Uterus (tissue), 4 donors: ENCODE results near the gene ZNF474. TPM values are rescaled to one million over a fixed set of nuclear protein-coding genes. Genes with fewer than 3 reads are reported as not detected.
A peak's percentile ranks its signal among the peaks of the same experiment; 100 is the strongest.
"Not testable (repeated sequence)": the region's sequence is repeated elsewhere in the genome, so short reads cannot be mapped to it uniquely, and the experiment has no call there.

Source experiments
- DNase-seq, 2 donors: peaks; one replicate each; pipeline ENCODE4 v3.0.0-alpha.2; 2019 to 2020
- H3K27ac ChIP-seq, 2 donors: fragments of 200-600 bp; sonication (generic); 1 replicate in 1 of 2; 2 replicates in 1 of 2; pipeline ENCODE4 v1.5.1; 2016 to 2018
- H3K27me3 ChIP-seq, 2 donors: fragments of 200-600 bp; sonication (generic); one replicate each; pipeline ENCODE4 v1.5.1; 2018 to 2019; ENCODE audit warnings: control low read depth in 1 of 2
- H3K36me3 ChIP-seq, 2 donors: fragments of 200-600 bp; sonication (generic); one replicate each; pipeline ENCODE4 v1.5.1; 2019; ENCODE audit warnings: control low read depth in 1 of 2
- H3K4me1 ChIP-seq, 2 donors: fragments of 200-600 bp; sonication (generic); one replicate each; pipeline ENCODE4 v1.5.1; 2018 to 2019; ENCODE audit warnings: control low read depth in 1 of 2
- H3K4me3 ChIP-seq, 2 donors: fragments of 200-600 bp; sonication (generic); 1 replicate in 1 of 2; 2 replicates in 1 of 2; pipeline ENCODE4 v1.5.1; 2018 to 2019; ENCODE audit warnings: mild to moderate bottlenecking in 1 of 2
- H3K9me3 ChIP-seq, 2 donors: fragments of 200-600 bp; sonication (generic); one replicate each; pipeline ENCODE4 v1.5.1; 2019; ENCODE audit warnings: control low read depth in 1 of 2
- CTCF ChIP-seq, 4 experiments: fragments of 200-600 bp in 2 of 4; fragments of 450-650 bp in 2 of 4; sonication (generic) in 2 of 4; IDR thresholded peaks; one replicate each; pipeline ENCODE4 v1.5.1; 2016 to 2019; ENCODE audit warnings: antibody characterized with exemption in 4 of 4, mild to moderate bottlenecking in 2 of 4, moderate library complexity in 1 of 4
- POLR2A ChIP-seq, 2 donors: fragments of 450-650 bp; IDR thresholded peaks; one replicate each; pipeline ENCODE4 v1.6.1; 2016; ENCODE audit warnings: antibody characterized with exemption in 2 of 2, mild to moderate bottlenecking in 1 of 2, moderate library complexity in 1 of 2
- intact Hi-C: fragments of 100-400 bp; cut with DNase I; formaldehyde crosslinking; loops from one replicate; pipeline ENCODE4 v1.15.1; 2023; ENCODE audit warnings: low total_unique reads
- total RNA-seq, 4 donors: library from RNA; depleted of rRNA in 3 of 4; stranded (reverse); fragments of >200 nt in 3 of 4; gene quantifications; one replicate each; pipeline versions ENCODE4 v1.1.0 to v1.2.4, GENCODE V29; 2014 to 2023
- donor health status: DM: yes; HTN: yes; CAD: no.

ZNF474 gene
- total RNA-seq, 4 donors from 2014 or later = 0.37 to 1.1 TPM; not detected in 2

DNA sequence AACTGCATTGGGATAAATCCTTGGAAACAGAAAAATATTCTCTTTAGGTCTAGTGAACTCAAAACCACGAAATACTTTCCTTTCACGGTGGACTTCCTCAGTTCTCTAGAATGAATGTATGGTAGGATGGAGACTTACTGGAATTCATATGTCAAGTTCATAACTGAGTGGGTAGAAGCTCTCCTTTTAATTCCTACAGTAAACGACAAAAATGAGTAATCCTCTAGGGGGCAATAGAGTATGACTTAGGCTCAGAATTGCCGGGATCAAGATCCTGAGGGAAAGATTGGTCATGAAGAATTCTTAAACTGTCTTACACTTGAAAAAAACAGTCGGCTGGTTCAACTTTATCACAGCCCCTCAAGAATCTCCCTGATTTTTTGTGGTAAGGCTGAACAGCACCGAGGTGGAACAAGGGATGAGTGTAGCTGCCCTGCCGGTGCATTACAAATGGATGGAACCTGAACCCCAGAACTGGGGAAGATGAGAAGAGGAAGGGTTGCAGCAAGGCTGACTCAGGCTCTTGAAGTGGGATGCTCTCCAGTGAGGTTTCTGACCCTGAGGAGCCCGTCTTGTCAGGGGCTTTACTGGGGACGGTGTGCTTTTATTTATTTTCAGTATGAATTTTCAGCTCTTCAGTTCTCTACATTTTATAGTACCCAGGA, 37.3 kb upstream of the ZNF474 start:
- DNase-seq = no peak
- H3K27me3 ChIP-seq = no peaks in the 10 kb centered on the region
- no peaks in the 10 kb centered on the region for H3K9me3 ChIP-seq
- no peak overlapping the region for H3K4me3 ChIP-seq
- no peak overlapping the region for H3K27ac ChIP-seq
- TF ChIP-seq POLR2A (IDR thresholded peaks at IDR 0.05) (no peak), CTCF (IDR thresholded peaks at IDR 0.05) (peak in 3 of 4 experiments; percentile 11 to 40 (median 18))
- intact Hi-C loops = no loop called here
- no peaks in the 10 kb centered on the region for H3K4me1 ChIP-seq
- H3K36me3 ChIP-seq = no peaks in the 10 kb centered on the region

- DNase-seq = no peak
- H3K27me3 ChIP-seq = no peaks in the 10 kb centered on the region
- no peak overlapping the region for H3K27ac ChIP-seq
- intact Hi-C loops = no loop called here
- H3K4me3 ChIP-seq = no peak overlapping the region
- H3K9me3 ChIP-seq = no peaks in the 10 kb centered on the region
- H3K4me1 ChIP-seq = no peaks in the 10 kb centered on the region
- no peaks in the 10 kb centered on the region for H3K36me3 ChIP-seq
- no peak for TF ChIP-seq POLR2A (IDR thresholded peaks at IDR 0.05)
- TF ChIP-seq CTCF (IDR thresholded peaks at IDR 0.05) = no peak
These were observed 35.7 kb upstream of the ZNF474 start for GRCh38 chr5:122093415-122094180.

GRCh38 chr5:122094251-122094650, 35.1 kb upstream of the ZNF474 start:
- H3K9me3 ChIP-seq, intact Hi-C loops, H3K36me3 ChIP-seq, DNase-seq, H3K27me3 ChIP-seq, H3K4me3 ChIP-seq, H3K27ac ChIP-seq, H3K4me1 ChIP-seq: not testable (repeated sequence)

DNA sequence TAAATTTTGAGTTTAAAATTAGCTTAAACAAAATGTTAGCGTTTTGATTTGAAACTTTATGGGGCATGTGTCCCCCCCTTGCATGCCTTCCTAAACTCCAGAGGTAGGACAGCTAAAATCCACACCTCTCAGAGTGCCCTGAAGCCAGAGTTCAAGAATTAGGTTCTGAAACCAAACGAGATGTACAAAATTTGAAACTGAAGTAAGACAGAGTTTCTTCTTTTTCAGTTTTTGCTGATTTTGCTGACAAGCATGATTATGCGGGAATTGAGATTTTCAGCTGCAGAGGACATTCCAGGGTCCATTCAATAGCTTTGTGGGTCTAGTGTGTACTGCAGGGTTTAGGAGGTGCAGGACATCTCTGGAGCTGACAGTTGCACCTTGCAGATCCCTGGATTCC, 34.2 kb upstream of the ZNF474 start:
- no peak overlapping the region for H3K27ac ChIP-seq
- no peaks in the 10 kb centered on the region for H3K4me1 ChIP-seq
- no peak for TF ChIP-seq CTCF (IDR thresholded peaks at IDR 0.05)
- no peaks in the 10 kb centered on the region for H3K36me3 ChIP-seq
- no peak for DNase-seq
- intact Hi-C loops = no loop called here
- no peak overlapping the region for H3K4me3 ChIP-seq
- H3K9me3 ChIP-seq = no peaks in the 10 kb centered on the region
- no peaks in the 10 kb centered on the region for H3K27me3 ChIP-seq

GRCh38 chr5:122097391-122097790, 32.0 kb upstream of the ZNF474 start:
- intact Hi-C loops = no loop called here
- Histone ChIP-seq H3K9me3 (no peaks in the 10 kb centered on the region), H3K4me3 (no peak overlapping the region), H3K27ac (no peak overlapping the region), H3K4me1 (no peaks in the 10 kb centered on the region), H3K27me3 (no peaks in the 10 kb centered on the region), H3K36me3 (no peaks in the 10 kb centered on the region)
- TF ChIP-seq CTCF (IDR thresholded peaks at IDR 0.05) (no peak), POLR2A (IDR thresholded peaks at IDR 0.05) (no peak)
- no peak for DNase-seq
